ENCODE data around the gene STK11IP.

- no peak for TF ChIP-seq POLR2A (IDR thresholded peaks at IDR 0.05; ENCODE audit: insufficient read depth in 1 of 2, low read depth in 2 of 2, low read length in 2 of 2)
- no peak for TF ChIP-seq ZNF768 (CRISPR knock-in tag; IDR thresholded peaks at IDR 0.05)
- no peak for TF ChIP-seq HNRNPH1 (optimal IDR thresholded peaks at IDR 0.05; ENCODE audit: low read depth, low read length)
- TF ChIP-seq ZNF350 (CRISPR knock-in tag; IDR thresholded peaks at IDR 0.05; ENCODE audit: borderline replicate concordance, low read depth) = no peak
- TF ChIP-seq ZNF792 (CRISPR knock-in tag; IDR thresholded peaks at IDR 0.05) = no peak
Measured at GRCh38 chr2:219549619-219550018, 48.0 kb upstream of the STK11IP start.

Measured in HepG2 (cell line).